ENCODE results near the gene TAS1R1. TPM values are rescaled to one million over a fixed set of nuclear protein-coding genes. Genes with fewer than 3 reads are reported as not detected.
"Not testable (repeated sequence)": the region's sequence is repeated elsewhere in the genome, so short reads cannot be mapped to it uniquely, and the experiment has no call there.

Gene TAS1R1
- total RNA-seq, 4 donors from 2014 or later: not detected

GRCh38 chr1:6596886-6597776 lies 42.0 kb downstream of the TAS1R1 start:
- intact Hi-C loops (cut with DNase I): no loop called here
- H3K4me3 ChIP-seq (replicated peaks in 1 of 3): no peak overlapping the region
- H3K27me3 ChIP-seq: no peaks in the 10 kb centered on the region
- 87 to 100% methylated on average over 5 to 13 of the region's 15 CpGs for WGBS, 2 donors
- DNase-seq: no peak
- no peak for TF ChIP-seq CTCF (IDR thresholded peaks at IDR 0.05)
- no peak for TF ChIP-seq POLR2A (IDR thresholded peaks at IDR 0.05)
- no peaks in the 10 kb centered on the region for H3K9me3 ChIP-seq
- no peak overlapping the region for H3K27ac ChIP-seq
- H3K36me3 ChIP-seq: peaks cover 43 to 64% of the 10 kb centered on the region in 2 donors
- H3K4me1 ChIP-seq: peaks cover 20 to 39% of the 10 kb centered on the region in 2 donors

GRCh38 chr1:6597777-6598131 lies 42.6 kb downstream of the TAS1R1 start:
- Histone ChIP-seq H3K4me1 (peaks cover 20 to 39% of the 10 kb centered on the region in 2 donors), H3K27me3 (no peaks in the 10 kb centered on the region), H3K27ac (no peak overlapping the region), H3K9me3 (no peaks in the 10 kb centered on the region), H3K4me3 (replicated peaks in 1 of 3) (no peak overlapping the region), H3K36me3 (peaks cover 43 to 60% of the 10 kb centered on the region in 2 donors)
- intact Hi-C loops (cut with DNase I): no loop called here
- 95 to 96% methylated on average over 4 to 6 of the region's 6 CpGs for WGBS, 2 donors
- TF ChIP-seq POLR2A (IDR thresholded peaks at IDR 0.05): no peak
- no peak for DNase-seq

- H3K4me1 ChIP-seq: peaks cover 29 to 49% of the 10 kb centered on the region in 2 donors
- WGBS, 2 donors: 91 to 92% methylated on average over 21 to 27 of the region's 31 CpGs
- intact Hi-C loops (cut with DNase I): no loop called here
- H3K4me3 ChIP-seq (replicated peaks in 1 of 3): peak overlapping the region in 1 of 3 donors; percentile 92
- H3K36me3 ChIP-seq: peaks cover 27 to 44% of the 10 kb centered on the region in 2 donors
- peak overlapping the region in 1 of 3 donors; percentile 15 for H3K27ac ChIP-seq
- no peak for TF ChIP-seq CTCF (IDR thresholded peaks at IDR 0.05)
- TF ChIP-seq POLR2A (IDR thresholded peaks at IDR 0.05): no peak
- DNase-seq: no peak
- H3K9me3 ChIP-seq: no peaks in the 10 kb centered on the region
- H3K27me3 ChIP-seq: no peaks in the 10 kb centered on the region
Observed at GRCh38 chr1:6599141-6599975, 44.3 kb downstream of the TAS1R1 start.

GRCh38 chr1:6599991-6600390 lies 44.9 kb downstream of the TAS1R1 start:
- intact Hi-C loops (cut with DNase I): loop anchor here (2.0 kb wide), 1 partner anchor 15 kb away; no protein-coding TSS in a partner anchor
- not testable (repeated sequence) for H3K27me3 ChIP-seq, H3K9me3 ChIP-seq, DNase-seq
- peaks cover 21 to 37% of the 10 kb centered on the region in 2 donors for H3K36me3 ChIP-seq
- H3K27ac ChIP-seq: peak overlapping the region; percentile 98 to 99 (median 99)
- WGBS, 2 donors: 80 to 91% methylated on average over 8 of the region's 8 CpGs
- peak overlapping the region in 1 of 3 donors; percentile 92 for H3K4me3 ChIP-seq (replicated peaks in 1 of 3)
- peaks cover 32 to 56% of the 10 kb centered on the region in 2 donors for H3K4me1 ChIP-seq

- intact Hi-C loops (cut with DNase I): loop anchor here (2.0 kb wide), 1 partner anchor 14 kb away; no protein-coding TSS in a partner anchor
- H3K27me3 ChIP-seq: no peaks in the 10 kb centered on the region
- peak overlapping the region; percentile 62 to 92 (median 91) for H3K4me3 ChIP-seq (replicated peaks in 1 of 3)
- no peaks in the 10 kb centered on the region for H3K9me3 ChIP-seq
- 24 to 38% methylated on average over 6 to 10 of the region's 10 CpGs for WGBS, 2 donors
- TF ChIP-seq POLR2A (IDR thresholded peaks at IDR 0.05): no peak
- no peak for TF ChIP-seq CTCF (IDR thresholded peaks at IDR 0.05)
- no peak for DNase-seq
- peaks cover 33 to 59% of the 10 kb centered on the region in 2 donors for H3K4me1 ChIP-seq
- peak overlapping the region; percentile 98 to 99 (median 99) for H3K27ac ChIP-seq
- H3K36me3 ChIP-seq: peaks cover 20 to 32% of the 10 kb centered on the region in 2 donors
Observed at GRCh38 chr1:6600410-6601048, 45.4 kb downstream of the TAS1R1 start.
